Glomerular endothelial cell (primary cell): ENCODE measurements around the gene GRIN2A. TPM values are rescaled to one million over a fixed set of nuclear protein-coding genes. Genes with fewer than 3 reads are reported as not detected.

ENCODE experiments used
- DNase-seq: peaks from one replicate; pipeline ENCODE4 v3.0.0-alpha.2; 2011; ENCODE audit warnings: low read depth, low spot score; ENCODE audit errors: extremely low read depth
- total RNA-seq: library from RNA; depleted of rRNA; stranded (reverse); fragments of >200 nt; gene quantifications from 2 replicates; pipeline ENCODE4 v1.2.3, GENCODE V29; 2015

GRIN2A gene
- total RNA-seq, 1 donor from 2014 or later, result 0.18 TPM

DNA sequence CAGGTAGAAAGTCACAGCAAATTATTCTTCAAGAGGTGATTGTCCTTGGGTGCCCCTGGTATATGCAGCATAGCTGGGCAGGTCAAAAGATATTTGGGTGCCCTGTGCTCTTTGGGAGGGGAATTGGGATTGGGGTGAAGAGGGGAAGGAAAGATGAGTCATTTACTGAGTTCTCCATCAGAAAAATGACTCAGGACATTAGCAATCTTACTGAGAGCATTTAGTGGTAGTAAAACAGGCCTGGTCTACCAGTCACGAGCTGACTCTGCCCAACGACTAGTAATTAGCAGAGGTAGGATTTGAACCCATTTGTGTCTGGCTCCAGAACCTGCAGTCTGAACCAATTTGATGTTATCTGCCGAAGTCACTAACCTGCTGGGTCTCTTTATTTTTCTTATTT lies 6.0 kb upstream of the GRIN2A start:
- no peak for DNase-seq

DNA sequence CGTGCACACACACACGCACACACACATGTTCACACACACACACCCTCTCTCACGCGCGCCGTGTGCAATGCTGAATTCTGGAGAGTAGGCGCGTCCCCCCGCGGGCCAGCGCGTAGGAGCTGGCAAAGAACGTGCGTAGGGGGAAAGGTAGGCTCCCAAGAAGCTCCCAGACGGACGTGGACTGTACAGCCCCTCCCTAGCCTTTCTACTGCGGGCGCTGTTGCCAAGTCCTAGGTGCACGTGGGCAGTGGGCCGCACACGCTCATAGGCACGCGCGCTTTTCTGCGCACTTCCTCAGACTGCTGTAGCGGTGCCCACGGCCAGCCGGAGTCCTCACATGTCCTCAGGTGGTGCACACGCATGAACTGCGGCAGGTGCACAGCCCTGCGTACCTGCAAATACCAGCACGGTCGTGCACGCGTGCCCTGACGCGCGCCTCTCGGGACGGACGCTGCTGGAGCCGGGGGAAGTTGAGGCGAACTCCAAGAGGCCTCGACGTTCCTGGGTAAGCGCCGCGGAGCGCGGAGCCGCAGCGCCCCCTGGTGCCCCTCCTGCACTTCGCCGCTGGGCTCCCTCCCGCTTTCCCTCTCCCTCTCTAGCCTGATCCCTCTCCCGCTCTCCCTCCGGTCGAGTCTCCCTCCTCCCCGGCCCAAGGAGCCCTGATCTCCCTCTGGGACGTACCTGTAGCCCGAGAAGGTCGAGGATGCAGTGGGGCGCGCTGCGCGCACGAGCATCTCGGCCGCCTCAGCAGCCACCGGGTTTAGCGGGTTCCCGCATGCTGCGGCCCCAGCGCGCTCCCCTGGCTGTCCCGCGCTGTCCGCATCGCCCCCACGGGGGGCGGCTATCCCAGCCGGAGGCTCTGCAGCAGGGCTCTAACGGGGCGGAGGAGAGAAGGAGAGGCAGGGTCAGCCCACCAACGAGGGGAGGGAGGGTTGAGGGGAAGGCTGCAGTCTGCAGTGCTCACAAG lies 749 bp downstream of the GRIN2A start:
- DNase-seq, result no peak

DNA sequence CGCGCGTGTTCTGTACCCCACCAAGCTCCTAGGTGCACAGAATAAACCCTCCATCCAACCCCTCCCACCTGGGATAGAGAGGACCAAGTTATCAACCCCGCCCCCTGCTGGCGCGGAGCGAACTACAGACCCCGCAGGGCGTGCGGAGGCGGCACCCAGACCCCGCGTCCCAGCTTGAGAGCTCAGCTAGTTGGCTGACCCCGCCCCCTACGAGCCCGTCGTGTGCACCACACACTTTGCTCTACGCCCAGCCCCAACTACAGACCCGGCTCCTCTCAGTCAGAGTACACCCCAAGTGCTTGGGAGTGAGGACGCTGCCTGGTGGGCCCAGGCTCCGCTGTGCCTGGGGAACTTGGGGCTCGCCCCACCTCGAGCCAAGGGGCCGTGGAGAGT lies 1.5 kb downstream of the GRIN2A start:
- no peak for DNase-seq

DNA sequence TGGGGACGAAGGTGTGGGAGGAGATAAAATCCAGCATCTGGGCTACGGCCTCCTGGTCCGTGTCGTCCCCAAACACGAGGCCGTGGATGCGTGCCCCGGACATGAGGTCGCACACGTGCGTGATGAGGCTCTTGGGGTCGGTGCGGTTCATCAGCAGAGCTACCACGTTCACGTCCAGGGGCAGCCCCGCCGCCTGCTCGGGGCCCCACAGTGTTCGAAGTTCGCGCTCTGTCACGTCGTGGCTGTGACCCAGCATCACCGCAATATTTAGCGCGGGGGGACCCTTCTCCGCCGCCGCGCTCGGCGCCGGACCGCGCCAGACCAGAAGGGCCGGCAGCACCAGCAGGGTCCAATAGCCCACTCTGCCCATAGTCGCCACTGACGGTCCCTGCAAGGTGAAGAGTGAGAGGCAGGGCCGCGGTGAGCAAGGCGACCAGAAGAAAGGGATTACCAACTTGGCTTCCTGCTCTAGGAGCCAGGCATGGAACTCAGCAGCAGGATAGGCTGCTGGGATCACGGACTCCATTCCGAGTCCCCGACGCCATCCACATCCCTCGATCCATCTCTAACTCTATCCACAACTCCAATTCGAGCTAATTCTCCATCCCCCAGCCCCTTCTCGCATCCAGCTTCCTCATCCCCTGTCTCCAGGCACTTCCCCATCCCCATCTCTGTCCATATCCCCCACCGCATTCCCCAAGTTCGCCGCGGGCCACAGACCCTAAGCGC lies 2.0 kb downstream of the GRIN2A start:
- no peak for DNase-seq

DNA sequence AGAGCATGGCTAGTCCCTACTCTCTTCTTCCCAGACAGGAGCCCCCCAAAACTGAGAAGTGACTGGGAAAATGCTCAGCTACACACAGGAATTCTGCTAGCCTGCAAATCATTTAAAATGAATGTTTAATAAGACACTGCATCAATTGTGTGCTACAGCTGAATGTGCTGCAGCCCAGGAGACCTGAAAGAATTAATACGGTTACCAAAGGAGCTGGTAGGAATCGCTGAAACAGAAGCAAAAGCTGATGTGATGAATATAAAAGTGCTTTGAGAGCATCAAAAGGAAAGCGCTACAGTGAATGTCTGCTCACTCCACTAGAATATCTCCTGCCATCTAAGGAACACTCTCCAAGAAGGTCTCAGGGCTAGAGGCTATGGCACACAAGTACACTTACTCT lies 3.7 kb downstream of the GRIN2A start:
- DNase-seq, result no peak

DNA sequence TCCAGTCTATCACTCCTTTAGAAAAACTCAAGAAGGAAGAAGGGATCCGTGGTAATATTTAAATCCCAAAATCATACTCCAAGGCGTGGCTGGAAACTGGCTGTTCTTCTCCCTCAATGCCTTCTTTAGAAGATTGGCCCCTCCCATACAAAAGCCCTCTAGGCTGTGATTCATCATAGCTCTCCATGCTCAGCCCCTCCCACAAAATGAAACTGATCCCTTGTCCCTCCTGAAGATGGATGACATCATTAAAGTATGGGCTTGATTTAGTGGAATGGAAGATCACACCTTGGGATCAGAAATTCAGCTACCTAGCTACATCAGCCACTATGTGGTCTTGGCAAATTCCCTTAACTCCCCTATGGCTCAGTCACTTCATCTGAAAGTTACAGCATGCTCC lies 4.1 kb downstream of the GRIN2A start:
- no peak for DNase-seq

DNA sequence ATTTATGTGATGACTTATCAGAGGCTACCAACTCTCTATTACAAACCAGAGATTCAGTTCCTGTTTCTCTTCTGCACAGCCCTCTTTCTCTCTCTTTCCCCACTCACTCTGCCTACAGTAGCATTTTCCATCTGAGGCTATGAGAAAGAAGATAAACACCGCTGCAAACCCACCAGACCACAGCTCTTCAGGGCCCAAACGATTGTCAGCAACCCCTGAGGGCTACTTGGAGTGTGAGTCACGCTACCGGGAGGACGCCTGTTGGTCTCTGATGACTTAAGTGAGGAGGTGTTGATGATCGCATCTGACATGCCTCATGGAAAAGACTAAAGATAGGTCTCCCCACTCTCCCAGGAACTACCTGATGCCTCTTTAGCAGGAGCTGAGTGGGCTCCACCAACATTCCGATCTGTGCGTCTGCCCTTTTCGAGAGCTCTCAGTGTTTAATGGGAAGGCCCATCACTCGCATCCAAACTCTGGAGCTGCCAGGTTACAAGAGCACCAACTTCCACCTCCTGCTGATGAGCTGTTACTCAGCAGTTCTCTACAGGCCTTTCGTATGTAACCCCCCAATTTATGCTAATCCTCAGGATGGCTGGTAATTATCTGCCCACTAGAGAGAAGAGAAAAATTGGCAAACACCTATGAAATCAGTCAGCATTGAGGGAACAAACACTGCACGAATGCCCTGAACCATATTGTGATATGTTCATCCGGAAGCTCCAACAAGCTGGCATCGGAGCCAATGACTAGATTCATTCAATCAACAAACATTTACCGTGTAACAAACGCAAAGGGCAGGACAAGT lies 9.2 kb downstream of the GRIN2A start:
- DNase-seq, result no peak

DNA sequence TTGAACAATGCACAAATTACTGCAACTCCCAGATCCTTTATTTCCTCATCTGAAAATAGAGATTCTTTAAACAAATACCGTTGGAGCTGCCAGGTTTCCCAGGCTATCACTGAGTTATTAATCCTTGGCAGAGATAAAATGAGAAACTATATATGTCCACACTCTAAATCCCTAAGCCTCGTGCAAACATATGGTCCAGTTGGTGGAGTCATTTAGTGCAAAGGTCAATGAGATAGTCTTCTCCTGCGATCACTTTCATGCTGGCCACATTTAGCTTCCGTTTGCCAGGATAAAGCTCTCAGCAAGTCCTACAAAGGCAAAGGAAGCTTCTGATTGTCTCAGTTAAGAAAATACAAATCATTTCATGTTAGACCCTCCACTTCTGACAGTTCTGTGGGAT lies 11.0 kb downstream of the GRIN2A start:
- no peak for DNase-seq

DNA sequence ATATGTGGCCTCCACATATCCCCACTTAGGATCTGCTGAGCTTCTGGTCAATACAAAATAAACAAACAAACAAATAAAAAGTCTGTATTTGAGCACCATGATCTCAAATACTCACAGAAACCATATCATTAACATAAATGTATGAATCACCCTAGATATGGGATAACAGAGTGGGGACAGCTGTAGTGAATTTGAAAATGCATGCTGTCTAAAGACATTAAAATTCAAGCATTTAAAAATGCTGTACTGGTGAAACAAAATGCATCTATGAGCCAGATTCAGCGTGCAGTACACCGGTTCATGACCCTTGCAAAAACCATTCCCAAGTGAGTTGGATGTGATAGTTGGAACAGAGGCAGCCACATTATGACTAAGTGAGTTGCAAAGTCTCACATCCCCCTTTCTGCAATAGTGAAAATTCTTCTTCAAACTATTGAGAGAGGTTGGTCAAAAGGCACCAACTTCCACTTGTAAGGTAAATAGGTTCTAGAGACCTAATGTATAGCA lies 12.3 kb downstream of the GRIN2A start:
- DNase-seq, result no peak

DNA sequence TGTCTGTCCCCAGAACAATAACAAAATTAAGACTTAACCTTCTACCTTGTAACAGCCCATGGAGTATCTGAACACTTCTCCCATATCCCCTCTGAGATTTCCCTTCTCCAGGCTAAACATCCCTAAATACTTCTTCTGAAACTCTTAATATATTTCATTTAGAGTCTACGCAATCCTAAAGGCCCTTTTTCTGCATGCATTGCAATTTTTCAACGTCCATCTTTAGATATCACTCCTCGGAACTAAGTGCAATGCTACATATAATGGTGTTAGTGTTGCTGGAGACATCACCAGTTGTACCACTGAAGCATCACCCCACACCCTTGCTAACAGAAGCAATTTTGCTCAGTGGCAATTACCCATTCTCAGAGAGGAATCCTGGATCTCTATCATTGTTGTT lies 13.2 kb downstream of the GRIN2A start:
- DNase-seq, result no peak

DNA sequence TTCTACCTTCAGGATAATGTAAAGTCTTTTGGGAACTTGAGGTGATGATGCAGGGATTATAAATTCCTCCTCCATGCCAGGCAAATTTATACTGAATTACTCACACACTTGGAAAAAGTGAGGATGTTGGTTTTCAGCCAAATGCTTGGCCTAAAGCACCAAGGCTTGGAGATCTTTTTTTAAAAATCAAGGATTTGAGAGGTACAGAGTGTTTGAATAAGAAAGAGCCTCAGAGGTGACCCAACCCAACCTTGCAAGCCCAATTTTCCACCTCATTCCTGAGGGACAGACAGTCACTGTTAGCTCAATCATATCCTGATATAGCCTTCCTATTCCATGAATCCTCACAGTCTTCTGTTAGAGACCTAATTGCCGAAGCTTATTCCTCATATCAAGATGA lies 14.0 kb downstream of the GRIN2A start:
- no peak for DNase-seq

DNA sequence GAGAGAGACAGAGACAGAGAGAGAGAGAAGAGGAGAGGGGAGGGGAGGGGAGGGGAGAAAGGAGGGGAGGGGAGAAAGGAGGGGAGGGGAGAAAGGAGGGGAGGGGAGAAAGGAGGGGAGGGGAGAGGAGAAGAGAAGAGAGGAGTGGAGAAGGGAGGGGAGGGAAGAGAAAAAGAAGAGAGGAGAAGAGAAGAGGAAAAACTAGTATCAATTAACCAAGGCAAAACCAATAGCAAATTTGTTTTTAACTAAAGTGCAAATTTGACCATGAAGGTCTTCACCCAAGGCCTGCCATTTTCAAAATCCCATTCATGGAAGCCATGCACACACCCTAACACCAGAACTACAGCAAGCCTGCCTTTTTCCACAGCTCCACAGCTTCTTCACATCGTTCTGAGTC lies 16.6 kb downstream of the GRIN2A start:
- no peak for DNase-seq

DNA sequence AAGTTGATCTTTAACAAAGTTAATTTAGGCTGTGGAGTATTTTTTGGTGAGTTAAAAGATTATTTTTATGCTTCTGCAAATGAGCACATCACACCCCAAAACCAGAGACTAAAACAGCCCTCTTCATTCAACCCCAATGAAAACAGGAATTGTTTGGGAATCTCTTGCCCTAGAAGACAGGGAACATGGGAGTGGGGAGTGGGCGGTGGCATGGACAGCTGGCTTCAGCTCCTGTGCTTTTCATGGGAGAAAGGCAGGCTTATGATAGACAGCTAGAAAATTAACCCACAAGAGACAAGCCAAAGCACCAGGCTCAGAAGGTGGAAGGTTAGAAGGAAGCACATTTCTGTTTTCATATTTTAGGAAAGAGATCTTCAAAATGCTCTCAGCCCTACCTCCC lies 19.2 kb downstream of the GRIN2A start:
- no peak for DNase-seq

DNA sequence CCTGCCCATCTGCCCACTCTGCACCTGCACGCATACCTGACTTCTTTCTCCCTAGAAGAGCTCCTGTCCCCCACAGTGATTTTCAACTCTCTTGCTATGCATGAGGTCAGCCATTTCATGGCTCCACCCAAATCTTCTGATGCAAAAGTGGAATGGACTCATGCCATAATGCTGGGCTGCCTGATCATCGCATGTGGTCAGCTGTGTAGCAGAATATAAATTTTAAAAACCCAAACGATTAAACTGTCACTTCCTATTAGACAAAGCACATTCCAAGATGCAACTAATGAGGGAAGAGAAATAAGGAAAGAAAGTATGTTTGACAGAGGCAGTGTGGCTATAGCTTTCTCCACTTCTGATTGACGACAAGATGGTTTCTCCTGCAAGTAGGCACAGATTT lies 26.1 kb downstream of the GRIN2A start:
- no peak for DNase-seq

DNA sequence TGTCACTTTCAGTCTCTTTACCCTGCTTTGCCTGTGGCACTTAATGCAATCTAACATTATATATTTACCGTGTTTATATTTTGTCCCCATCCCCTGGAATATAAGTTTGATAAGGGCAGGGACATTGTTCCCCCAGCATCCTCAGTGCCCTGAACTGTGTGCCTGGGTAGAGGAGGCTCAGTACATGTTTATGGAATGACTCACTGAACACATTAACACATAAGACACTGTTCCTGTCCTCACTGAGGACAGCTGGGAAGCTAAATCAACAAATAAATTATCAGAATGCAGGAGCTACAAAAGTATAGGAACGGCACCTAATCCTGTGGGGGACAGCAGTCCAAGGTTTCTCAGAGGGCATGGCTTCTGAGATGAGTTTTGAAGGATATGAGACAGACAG lies 27.8 kb downstream of the GRIN2A start:
- no peak for DNase-seq

DNA sequence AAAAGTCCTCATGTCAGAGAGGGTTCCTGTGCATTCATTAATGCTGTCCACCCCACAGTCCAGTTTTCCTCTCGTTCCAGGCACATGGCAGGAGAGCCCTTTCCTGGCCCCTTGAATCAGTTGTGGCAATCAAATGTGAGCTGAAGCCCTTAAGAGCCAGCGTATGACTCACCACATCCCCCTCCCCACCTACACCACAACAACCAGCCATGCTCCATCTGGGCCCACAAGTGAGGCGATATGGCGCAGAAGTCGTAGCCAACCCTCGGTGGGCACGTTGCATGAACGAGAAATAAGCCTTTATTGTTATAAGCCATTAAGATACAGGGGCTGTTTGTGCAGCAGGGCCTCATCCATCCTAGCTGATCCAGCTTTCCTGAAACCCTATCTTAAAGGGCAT lies 28.2 kb downstream of the GRIN2A start:
- no peak for DNase-seq

DNA sequence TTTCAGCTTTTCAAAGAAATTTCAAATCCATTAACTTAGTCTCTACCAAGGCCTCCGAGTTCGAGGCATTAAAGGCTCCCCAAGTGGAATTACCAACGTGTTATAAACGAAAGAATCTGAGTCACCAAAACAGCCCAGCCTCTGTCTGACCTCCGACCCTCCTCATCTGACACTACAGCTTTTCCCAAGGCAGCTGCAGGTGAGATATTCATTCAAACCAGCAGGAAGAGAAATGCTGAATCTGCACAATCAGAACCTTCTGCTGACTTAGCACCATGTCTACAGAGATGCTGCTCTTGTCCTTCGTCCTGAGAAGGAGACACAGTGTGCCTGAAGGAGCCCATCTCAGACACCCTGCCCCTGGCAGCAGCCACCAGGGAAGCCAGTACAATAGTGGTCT lies 30.5 kb downstream of the GRIN2A start:
- no peak for DNase-seq

DNA sequence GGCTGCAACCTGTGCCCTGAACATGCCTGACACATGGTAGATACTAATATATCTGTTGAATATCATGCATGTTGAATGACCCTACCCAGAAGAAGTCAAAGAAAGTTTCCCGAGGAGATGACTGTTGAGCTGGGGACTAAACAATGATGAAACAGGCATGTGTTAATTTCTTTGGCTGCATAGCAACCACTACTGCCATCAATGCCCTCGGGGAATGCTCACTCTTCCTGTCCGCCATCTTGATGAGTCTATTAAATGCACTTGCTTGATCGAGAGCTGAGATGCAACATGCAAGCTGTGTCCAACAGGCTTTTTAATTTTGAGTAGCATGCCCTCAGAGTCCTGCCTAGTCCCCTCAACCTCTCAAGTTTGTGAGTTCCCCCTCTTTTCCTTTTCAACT lies 31.3 kb downstream of the GRIN2A start:
- no peak for DNase-seq

DNA sequence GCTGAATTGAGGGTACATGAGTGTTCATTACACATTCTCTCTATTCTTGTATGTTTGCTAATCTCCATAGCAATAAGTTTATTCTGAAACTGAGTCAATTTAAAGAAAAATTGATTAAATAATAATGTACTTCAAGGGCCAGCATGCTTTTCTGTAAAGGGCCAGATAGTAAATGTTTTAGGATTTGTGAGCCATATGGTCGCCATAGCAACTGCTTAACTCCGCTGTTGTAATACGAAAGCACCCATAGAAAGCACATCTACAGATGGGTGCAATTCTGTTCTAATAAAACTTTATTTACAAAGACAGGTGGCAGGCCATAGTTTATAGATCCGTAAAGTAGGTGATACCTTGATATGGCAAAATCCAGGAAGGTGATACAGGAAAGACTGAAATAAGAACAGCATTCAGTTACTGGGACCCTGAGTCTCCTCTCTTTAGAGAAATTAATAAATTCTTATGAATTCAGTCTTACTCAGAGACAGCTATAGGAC lies 36.6 kb downstream of the GRIN2A start:
- no peak for DNase-seq

DNA sequence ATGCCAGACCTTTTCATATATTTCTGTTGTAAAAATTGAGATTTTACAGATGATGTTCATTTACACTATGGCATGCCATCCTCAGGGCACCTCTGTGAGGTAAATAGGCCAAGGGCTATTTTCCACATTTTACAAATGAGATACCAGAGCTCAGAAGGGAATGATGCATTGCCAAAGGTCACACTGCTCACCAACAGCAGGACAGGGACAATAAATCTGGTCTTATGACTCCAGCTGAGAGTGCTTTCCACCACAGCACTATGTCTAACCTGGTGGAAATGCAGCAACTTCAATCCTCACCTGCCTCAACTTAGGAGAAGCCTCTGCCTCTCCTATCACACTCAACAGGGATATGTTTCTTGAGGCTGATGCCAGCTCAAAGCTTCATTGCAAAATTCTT lies 40.6 kb downstream of the GRIN2A start:
- no peak for DNase-seq

DNA sequence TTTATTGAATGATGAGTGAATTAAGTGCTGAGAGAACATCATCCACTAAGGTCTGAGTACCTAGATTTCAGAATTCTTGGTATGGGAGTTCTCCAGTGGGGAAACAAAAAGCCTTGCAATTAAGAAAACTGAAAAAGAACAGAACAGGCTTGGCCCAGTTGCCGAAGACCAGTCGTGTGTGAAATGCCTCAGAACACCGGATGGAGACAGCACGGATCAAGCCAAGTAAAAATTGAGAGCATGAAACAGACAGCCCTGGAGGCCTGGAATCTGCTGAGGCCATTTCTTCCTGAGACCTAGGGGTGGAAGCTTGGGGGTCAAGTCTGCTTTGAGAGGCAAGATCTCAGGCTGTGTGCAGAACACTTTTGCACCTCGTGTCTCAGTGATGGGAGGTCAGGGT lies 43.3 kb downstream of the GRIN2A start:
- DNase-seq, result no peak
